HG03039 (cell line): ENCODE results near the gene ALKBH4.
"Not testable (repeated sequence)": the region's sequence is repeated elsewhere in the genome, so short reads cannot be mapped to it uniquely, and the experiment has no call there.

Source experiments
- ATAC-seq: cut with Tn5 transposase; IDR thresholded peaks from one replicate; pipeline ENCODE4 v1.9.1; 2021; ENCODE audit warnings: mild to moderate bottlenecking, moderate library complexity; ENCODE audit not compliant: unreplicated experiment

The ALKBH4 gene

DNA sequence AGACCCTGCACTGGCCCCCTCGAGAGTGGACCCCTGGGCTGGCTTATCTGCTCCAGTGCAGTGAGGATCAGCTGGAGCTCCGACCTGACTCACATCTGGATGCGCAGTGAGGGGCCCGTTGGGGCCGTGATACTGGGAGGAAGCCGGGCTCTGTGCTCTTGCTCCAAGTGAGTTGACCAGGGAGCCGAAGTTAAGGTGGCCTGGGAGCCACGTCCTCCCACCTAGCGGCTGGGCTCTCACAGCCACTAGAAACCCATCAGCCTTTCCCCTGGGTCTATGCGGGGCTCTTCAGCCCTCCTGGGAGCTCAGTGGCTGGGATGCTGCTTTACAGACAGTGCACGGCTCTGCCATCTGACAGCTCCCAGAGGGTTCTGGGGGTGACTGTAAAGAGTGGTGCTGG lies 9.1 kb downstream of the ALKBH4 start:
- ATAC-seq, result no peak

DNA sequence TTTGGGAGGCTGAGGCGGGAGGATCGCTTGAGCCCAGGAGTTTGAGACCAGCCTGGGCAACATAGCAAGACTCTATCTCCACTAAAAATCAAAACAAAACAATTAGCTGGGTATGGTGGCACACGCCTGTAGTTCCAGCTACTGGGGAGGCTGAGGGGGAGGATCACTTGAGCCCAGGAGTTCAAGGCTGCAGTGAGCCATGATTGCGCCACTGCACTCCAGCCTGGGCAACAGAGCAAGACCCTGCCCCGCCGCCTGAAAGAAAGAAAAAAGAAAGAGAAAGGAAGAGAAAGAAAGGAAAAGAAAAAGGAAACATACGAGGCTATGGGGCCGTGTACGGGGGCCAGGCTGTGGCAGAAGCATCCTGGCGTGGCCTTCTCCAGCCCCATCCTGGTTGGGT lies 9.7 kb downstream of the ALKBH4 start:
- ATAC-seq, result not testable (repeated sequence)

DNA sequence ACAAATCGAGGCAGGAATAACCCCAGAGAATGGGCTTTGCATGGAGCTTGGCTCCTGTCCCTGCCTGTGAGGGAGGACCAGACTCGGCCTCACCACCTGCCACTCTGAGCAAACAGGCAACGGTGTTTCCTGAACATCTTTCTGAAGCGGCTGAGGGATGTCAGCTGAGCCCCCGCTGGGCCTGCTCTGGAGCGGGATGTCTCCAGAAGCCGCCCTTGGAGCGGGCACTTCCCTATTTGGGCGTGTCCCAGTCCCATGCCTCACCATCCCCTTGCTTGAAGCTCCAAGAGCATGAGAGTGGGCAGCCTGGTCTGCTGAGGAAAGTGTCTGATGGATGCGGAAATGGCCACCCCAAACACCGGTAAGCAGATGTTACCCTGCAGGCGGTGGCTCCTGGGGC lies 10.2 kb downstream of the ALKBH4 start:
- no peak for ATAC-seq

DNA sequence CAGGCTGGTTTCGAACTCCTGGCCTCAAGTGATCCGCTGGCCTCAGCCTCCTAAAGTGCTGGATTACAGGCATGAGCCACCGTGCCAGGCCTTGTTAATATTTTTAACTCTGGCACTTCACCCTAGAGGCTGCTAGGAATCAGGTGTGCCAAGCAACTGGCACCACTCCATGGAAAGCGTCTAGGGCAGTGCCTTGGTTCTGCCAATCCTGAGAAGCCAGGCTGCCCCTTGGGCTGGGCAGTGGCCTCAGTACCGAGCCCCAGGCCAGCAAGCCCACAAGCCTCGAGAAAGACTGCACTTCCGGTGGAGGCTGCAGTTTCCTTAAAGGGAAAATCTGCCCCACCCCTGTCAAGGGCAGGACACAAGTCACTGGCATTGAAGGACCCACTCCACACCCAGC lies 11.3 kb downstream of the ALKBH4 start:
- no peak for ATAC-seq

DNA sequence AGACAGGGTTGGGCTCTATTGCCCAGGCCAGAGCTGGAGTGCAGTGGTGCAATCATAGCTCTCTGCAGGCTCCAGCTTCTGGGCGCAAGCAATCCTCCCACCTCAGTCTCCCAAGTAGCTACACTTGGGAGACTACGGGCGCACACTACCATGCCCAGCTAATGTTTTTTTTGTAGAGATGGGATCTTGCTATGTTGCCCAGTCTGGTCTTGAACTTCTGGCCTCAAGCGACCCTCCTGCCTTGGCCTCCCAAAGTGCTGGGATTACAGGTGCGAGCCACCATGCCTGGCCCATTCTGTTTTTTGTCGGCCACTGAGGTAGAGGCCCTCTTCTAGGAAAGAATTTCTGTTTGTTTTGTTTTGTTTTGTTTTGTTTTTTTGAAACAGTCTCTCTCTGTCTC lies 12.2 kb downstream of the ALKBH4 start:
- ATAC-seq, result no peak

DNA sequence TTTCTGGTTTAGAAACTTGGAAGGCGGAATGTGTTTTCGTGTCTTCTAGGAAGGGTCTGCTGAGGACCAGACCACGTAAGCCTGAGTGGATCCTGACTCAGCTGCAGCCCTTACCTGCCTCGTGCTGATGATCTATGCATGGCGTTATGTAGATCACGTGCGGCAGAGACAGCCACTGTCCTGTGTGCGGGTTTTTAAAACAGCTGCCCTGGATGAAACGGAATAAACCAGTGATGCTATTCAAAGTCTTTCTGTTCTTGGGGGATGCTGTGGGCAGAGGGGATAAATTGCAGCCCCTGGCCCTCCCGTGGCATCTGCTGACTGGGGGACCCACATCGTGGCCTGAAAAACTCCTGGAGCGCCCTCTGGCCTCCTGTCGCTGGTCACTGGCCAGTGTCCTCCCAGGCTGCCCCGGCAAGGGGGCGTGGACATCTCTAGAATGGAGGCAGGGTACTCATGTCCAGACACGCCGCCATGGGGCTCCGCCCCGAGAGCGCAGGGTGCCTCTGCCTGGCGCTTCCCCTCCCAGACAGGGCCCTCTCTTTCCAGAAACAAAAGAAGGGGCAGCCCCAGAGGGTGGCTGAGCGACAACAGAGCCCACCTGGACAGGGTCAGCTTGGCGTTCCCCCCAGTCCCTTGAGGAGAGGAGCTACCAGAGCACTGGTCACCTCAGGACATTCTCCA lies 13.2 kb downstream of the ALKBH4 start:
- no peak for ATAC-seq

DNA sequence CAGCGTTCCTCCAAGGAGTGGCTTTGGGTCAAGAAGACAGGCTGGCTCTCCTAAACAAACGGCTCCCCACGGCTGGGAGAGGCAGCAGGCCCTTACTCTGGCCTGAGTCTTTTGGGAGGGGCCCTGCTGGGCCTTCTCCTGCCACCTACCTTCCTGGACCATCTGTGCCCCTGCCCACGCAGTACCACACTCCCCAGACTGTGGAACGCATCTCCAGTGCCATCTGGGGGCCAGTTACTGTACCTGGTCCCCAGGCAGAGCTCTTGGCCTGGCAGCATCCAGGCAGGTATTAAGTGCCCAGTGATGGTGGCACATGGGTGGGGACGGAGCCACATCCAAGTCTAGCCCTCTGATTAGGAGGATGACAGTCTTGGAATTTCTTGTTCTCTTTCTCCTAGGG lies 14.4 kb downstream of the ALKBH4 start:
- no peak for ATAC-seq

DNA sequence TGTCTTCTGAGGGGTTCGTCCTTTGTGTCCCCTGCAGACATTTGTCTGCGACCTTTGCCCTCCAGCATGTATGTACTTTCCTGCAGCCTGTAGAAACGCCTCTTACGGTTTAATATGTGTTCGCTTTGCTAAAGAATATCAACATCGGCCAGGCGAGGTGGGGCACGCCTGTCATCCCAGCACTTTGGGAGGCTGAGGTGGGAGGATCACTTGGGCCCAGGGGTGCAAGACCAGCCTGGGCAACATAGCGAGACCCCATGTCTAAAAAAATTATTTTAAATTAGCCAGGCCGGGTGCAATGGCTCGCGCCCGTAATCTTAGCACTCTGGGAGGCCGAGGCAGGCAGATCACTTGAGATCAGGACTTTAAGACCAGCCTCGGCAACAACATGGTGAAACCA lies 15.5 kb downstream of the ALKBH4 start:
- no peak for ATAC-seq

DNA sequence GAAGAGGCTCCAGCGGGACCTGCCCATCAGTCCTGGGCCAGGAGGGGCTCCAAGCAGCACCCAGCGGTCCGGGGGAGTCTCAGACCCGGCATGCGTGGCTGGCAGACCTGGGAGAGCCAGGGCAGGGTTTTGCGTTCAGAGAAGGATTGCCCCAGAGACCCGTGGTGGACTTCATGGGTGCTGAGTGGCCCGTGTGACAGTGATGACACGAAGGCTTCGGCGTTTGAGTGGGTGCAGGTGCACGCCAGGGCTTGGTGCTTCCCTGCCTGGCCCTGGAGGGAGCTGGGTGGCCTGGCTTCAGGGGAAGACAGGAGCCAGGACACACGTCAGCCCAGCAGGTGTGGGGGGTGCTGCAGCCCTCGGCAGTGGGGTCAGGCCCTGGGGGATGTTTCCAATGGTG lies 17.4 kb downstream of the ALKBH4 start:
- ATAC-seq, result no peak

DNA sequence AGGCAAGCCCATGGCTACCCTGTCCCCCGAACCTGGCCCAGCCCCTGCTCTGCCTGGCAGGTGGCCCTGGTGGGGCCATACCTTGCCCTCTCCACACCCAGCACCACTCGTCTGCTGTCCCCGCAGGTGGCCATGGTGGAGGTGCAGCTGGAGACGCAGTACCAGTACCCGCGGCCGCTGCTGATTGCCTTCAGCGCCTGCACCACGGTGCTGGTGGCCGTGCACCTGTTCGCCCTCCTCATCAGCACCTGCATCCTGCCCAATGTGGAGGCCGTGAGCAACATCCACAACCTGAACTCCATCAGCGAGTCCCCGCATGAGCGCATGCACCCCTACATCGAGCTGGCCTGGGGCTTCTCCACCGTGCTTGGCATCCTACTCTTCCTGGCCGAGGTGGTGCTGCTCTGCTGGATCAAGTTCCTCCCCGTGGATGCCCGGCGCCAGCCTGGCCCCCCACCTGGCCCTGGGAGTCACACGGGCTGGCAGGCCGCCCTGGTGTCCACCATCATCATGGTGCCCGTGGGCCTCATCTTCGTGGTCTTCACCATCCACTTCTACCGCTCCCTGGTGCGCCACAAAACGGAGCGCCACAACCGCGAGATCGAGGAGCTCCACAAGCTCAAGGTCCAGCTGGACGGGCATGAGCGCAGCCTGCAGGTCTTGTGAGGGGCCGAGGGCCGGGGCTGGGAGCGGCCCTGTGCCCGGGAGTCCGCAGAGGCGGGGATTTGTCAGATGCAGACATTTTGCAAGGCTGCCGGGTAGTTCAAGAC lies 18.1 kb downstream of the ALKBH4 start:
- ATAC-seq, result no peak

DNA sequence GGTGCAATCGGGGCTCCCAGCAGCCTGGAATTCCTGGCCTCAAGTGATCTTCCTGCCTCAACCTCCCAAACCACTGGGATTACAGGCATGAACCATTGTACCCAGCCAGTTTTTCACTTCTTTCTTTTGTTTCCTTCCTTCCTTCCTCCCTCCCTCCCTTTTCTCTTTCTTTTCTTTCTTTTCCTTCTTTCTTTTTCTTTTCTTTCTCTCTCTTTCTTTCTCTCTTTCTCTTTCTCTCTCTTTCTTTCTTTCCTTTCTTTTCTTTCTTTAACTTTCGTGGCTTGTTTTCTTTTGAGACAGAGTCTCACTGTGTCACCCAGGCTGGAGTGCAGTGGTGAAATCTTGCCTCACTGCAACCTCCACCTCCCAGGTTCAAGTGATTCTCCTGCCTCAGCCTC lies 19.0 kb downstream of the ALKBH4 start:
- ATAC-seq, result no peak

DNA sequence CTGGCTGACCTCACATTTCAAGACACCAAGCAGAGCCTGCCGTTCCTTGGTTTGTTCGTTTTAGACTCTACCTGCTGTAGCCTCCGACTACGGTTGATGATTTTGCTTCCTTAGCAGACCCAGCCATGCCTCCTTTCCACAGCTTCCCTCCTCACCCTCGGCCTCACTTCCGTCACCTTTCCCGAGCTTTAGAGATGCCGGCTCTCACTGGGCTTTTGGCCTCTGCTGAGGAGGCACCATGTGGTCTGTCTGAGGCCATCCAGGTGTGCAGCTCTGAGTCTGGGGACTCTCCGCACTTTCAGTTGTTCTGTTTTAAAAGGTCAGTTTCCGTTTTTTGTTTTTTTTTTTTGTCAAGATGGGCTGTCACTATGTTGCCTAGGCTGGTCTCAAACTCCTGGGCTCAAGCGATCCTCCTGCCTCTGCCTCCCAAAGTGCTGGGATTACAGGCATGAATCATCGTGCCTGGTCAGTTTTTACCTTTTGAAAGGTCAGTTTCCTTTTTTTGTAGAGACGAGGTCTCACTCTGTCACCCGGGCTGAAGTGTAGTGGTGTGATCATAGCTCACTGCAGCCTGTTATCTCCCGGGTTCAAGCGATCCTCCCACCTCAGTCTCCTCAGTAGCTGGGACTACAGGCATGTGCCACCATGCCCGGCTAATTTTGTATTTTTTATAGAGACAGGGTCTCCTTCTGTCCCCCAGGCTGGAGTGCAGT lies 19.5 kb downstream of the ALKBH4 start:
- ATAC-seq, result no peak

DNA sequence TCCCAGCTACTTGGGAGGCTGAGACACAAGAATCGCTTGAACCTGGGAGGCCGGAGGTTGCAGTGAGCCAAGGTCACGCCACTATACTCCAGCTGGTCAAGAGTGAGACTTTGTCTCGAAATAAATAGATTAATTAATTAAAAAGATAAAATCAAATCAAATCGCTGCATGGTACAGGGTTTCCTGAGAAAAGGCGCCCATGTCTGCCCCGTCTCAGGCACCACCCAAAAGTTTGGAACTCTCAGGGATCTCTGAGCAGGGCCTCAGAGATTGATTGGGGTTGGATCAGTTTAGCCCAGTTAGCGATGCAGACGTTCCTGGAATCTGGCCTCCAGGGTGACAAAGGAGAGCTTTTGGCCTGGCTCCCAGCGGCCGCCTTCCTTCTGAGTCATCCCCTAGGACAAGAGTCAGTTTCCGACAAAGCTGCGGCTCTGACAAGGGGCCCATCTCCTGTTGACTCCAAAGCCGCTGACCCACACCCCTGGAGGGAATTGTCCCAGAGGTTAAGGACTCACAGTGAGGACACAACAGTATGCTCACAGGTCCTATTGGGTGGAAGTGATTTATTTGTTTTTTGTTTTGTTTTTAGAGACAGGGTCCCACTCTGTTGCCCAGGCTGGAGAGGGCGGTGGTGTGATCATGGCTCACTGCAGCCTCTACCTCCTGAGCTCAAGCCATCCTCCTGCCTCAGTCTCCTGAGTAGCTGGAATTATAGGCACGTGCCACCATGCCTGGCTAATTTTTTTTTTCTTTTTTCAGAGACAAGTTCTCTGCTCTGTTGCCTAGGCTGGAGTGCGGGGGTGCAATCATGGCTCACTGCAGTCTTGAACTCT lies 24.5 kb downstream of the ALKBH4 start:
- ATAC-seq, result no peak

DNA sequence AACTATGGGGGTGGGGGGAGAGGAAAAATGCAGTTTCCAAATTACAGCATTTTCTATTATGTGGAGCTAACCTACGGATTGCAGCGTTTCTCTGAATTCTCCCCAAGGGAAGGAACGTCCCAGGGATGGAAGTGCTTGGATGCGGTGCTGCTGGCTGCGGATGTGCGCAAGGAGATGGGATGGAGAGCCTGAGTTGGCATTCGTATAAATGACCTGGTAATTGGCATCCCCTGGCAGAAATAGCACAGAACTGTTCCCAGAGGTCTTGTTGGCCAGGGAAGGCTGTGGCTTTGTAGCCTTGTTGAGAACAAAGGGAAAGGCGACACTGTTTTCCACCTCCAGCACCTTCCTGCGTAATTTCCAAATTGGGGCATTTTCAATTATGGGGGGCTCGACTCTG lies 28.5 kb downstream of the ALKBH4 start:
- no peak for ATAC-seq

DNA sequence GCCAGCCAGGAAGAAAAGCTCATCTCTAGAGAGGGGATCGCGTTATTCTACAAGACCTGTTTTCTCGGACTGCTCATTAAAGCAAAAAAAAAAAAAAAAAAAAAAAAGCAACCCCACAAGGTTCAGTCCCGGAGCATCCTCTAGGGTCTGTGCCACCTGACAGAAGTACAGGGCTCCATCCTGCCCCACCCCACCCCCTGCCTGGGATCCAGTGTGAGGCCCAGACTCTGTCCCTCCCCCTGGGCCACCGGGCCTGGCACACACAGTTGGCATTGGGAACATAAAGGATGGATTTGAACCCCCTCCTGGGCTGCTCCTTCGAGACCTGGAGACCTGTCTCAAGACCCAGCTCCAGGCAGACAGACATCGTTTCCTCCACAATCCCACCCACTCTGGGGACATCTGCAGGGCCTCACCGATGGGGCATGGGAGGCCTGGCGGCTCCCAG lies 30.6 kb downstream of the ALKBH4 start:
- ATAC-seq, result no peak

DNA sequence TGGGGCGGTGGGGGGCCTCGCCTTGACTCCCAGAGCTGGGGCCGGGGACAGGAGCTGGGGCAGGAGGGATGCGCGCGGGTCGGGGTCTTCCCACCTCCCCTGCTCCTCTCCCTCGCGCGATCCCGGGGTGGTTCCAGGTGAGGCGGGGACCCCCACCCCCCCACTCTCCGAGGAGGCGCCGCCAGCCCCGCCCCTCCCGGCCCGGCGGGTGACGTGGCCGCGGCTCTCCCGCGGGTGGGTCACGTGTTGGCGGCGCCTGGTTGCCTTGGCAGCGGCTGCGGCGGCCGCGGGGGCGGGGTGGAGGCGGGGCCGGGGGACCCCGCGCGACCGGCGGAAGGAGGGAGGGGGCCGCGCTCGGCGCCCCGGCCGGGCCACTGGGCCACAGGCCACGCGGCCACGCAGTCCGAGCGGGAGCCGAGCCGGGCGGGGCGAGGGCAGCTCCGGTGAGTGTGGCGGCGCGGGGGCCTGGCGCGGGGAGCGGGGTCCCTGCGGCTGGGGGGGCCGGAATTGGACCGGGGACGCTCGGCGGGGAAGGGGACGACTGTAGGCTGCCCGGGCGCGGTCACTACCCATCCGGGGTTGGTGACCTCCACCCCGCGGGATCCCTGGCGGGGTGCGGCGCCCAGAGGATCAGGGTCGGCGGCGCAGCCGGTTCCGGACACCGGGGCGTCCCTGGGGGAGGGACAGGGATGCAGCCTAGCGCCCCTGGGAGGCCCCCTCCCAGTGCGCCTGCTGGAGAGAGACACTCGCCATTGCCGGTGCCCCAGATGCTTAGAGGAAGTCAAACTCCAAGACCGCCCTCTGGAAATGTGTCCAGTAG lies 31.2 kb downstream of the ALKBH4 start, which contains the start of gene ORAI2:
Gene ORAI2 (plus strand): TSS at position 357 of the 820 bp plus-strand sequence. CDS start 5,382 bp downstream, outside the sequence.
- peak; percentile 62 for ATAC-seq

DNA sequence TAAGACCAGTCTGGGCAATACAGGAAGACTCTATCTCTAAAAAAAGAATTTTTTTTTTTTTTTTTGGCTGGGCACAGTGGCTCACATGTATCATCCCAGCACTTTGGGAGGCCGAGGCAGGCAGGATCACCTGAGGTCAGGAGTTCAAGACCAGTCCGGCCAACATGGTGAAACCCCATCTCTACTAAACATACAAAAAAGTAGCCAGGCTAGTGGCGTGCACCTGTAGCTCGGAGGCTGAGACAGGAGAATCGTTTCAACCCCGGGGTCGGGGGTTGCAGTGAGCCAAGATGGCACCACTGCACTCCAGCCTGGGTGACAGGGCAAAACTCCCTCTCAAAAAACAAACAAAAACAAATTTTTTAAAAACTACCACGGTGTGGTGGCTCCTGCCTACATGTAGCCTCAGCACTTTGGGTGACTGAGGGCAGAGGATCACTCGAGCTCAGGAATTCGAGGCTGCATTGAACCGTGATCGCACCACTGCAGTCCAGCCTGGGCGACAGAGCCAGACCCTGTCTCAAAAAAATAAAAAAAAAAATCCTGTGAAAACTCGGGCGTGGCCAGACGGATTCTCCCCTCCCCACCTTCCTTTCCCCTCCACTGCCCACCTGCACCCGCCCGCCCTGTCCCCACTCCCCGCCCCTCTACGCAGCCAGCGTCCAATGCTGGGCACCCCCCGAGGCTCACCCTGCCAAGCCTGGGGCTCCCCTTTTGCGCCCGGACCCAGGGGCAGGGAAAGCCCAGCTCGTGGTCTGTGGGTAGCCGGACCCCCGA lies 32.0 kb downstream of the ALKBH4 start:
- ATAC-seq, result peak; percentile 25

DNA sequence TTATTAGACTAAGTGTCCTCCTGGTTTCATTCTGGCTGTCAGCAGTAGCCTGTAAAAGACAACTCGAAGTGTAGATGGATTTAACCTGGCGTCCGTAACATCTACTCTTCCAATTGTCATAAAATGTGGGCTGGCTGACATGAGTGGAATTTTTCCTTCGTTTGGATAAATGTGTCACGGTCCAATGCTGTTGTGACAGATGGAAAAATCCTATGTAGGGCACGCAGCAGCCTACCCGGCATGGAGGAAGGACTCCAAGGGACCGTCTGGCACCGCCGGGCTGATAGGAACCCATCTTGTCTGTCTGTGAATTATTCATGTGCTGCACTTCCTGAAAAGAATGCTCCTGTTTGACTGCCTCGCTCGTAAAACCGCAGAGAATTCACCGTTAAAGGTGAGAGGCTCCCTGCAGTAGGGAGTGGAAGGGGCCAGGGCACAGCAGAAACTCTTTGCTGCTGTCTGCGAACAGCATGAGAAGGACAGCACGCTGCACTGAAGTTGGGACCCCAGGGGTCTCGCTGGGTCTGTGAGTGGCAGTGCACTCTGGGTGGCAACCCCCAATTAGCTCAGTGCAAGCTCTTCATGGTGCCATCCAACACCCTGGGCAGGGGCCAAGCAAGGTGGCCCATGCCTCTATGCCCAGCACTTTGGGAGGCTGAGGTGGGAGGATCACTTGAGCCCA lies 32.9 kb downstream of the ALKBH4 start:
- no peak for ATAC-seq
